IMR-90 (cell line): ENCODE data around the gene NFKBIZ. TPM values are rescaled to one million over a fixed set of nuclear protein-coding genes. Genes with fewer than 3 reads are reported as not detected.

Experiments
- ATAC-seq: fragments of 200-7000 bp; cut with Tn5 transposase; 2 replicates; pipeline ENCODE4 v1.9.1; 2020; ENCODE audit warnings: low read depth, mild to moderate bottlenecking, moderate library complexity
- BruUV-seq: library from RNA; stranded (reverse); fragments of 400-500 nt; replicated peaks from 2 replicates; lab custom pipeline; 2021; lab: Mats Ljungman, UMichigan
- CTCF ChIA-PET: fragments of 300-600 bp; formaldehyde crosslinking; extraction: SDS; loops from one replicate; lab custom pipeline; 2021; ENCODE audit warnings: antibody characterized with exemption; lab: Yijun Ruan, JAX
- POLR2A ChIA-PET: fragments of 300-600 bp; sonication (Branson Sonifier 250); formaldehyde crosslinking; loops from one replicate; lab custom pipeline; 2022; ENCODE audit warnings: antibody characterized with exemption; ENCODE audit not compliant: unreplicated experiment; lab: Charles Lee
- DNase-seq: peaks from one replicate; pipeline ENCODE4 v3.0.0; 2013
- H2AFZ ChIP-seq: replicated peaks from 2 replicates; pipeline ENCODE3; 2013; ENCODE audit warnings: low read length, mild to moderate bottlenecking; ENCODE audit not compliant: poor library complexity
- H2AK5ac ChIP-seq: 2 replicates; pipeline ENCODE4 v1.6.1; 2013; ENCODE audit warnings: low read depth, low read length, inconsistent platforms
- H2AK9ac ChIP-seq: replicated peaks from 2 replicates; pipeline ENCODE3; 2013; ENCODE audit warnings: mild to moderate bottlenecking, low read depth, low read length, moderate library complexity; ENCODE audit not compliant: poor library complexity
- H2BK120ac ChIP-seq: 2 replicates; pipeline ENCODE4 v1.6.1; 2013; ENCODE audit warnings: low read depth, low read length, inconsistent platforms
- H2BK15ac ChIP-seq: 3 replicates; pipeline ENCODE4 v1.6.1; 2013; ENCODE audit warnings: low read depth, low read length, inconsistent platforms
- H2BK20ac ChIP-seq: 2 replicates; pipeline ENCODE4 v1.6.1; 2013; ENCODE audit warnings: low read depth, mild to moderate bottlenecking, inconsistent platforms, low read length, moderate library complexity
- H2BK5ac ChIP-seq: 2 replicates; pipeline ENCODE4 v1.6.1; 2013; ENCODE audit warnings: mild to moderate bottlenecking, low read depth, low read length, inconsistent platforms; ENCODE audit not compliant: poor library complexity, severe bottlenecking
- H3K14ac ChIP-seq: replicated peaks from 2 replicates; pipeline ENCODE4 v1.6.1; 2013; ENCODE audit warnings: low read depth, low read length, inconsistent platforms
- H3K18ac ChIP-seq: 2 replicates; pipeline ENCODE4 v1.6.1; 2013; ENCODE audit warnings: low read depth, low read length, control low read depth
- H3K23ac ChIP-seq: 2 replicates; pipeline ENCODE4 v1.6.1; 2013; ENCODE audit warnings: low read depth, low read length, inconsistent platforms
- H3K27ac ChIP-seq: 2 replicates; pipeline ENCODE4 v1.5.1; 2013; ENCODE audit warnings: mild to moderate bottlenecking, control low read depth, low read length; ENCODE audit not compliant: insufficient read depth
- H3K27me3 ChIP-seq: 2 replicates; pipeline ENCODE4 v1.6.1; 2013; ENCODE audit warnings: low read length; ENCODE audit not compliant: control insufficient read depth, insufficient read depth
- H3K36me3 ChIP-seq: 2 replicates; pipeline ENCODE4 v1.6.1; 2013; ENCODE audit warnings: low read length, mixed read lengths; ENCODE audit not compliant: control insufficient read depth, insufficient read depth
- H3K4ac ChIP-seq: 2 replicates; pipeline ENCODE4 v1.6.1; 2013; ENCODE audit warnings: low read depth, low read length, inconsistent platforms
- H3K4me1 ChIP-seq: 2 replicates; pipeline ENCODE4 v1.6.1; 2013; ENCODE audit warnings: low read length, mixed read lengths; ENCODE audit not compliant: control insufficient read depth, insufficient read depth
- H3K4me2 ChIP-seq: 2 replicates; pipeline ENCODE4 v1.6.1; 2013; ENCODE audit warnings: low read depth, mild to moderate bottlenecking, control low read depth, low read length, moderate library complexity
- H3K4me3 ChIP-seq: 2 replicates; pipeline ENCODE4 v1.5.1; 2013; ENCODE audit warnings: low read depth, mild to moderate bottlenecking, control low read depth, low read length, moderate library complexity; ENCODE audit not compliant: insufficient read depth
- H3K56ac ChIP-seq: 2 replicates; pipeline ENCODE4 v1.6.1; 2013; ENCODE audit warnings: low read length, inconsistent platforms; ENCODE audit not compliant: insufficient read depth; ENCODE audit errors: extremely low read depth
- H3K79me1 ChIP-seq, 2 experiments: 2 replicates each; pipeline ENCODE4 v1.6.1; 2013; ENCODE audit warnings: low read length in 2 of 2, inconsistent platforms in 1 of 2, low read depth in 1 of 2
- H3K9ac ChIP-seq: 2 replicates; pipeline ENCODE4 v1.6.1; 2013; ENCODE audit warnings: low read depth, low read length, control low read depth
- H3K9me1 ChIP-seq: 2 replicates; pipeline ENCODE4 v1.6.1; 2013; ENCODE audit warnings: low read length, inconsistent platforms; ENCODE audit not compliant: insufficient read depth
- H3K9me3 ChIP-seq: 2 replicates; pipeline ENCODE4 v1.6.1; 2013; ENCODE audit warnings: low read length; ENCODE audit not compliant: control insufficient read depth, insufficient read depth
- H4K20me1 ChIP-seq: 2 replicates; pipeline ENCODE4 v1.6.1; 2013; ENCODE audit warnings: low read length, inconsistent platforms; ENCODE audit not compliant: insufficient read depth
- H4K5ac ChIP-seq: 2 replicates; pipeline ENCODE4 v1.6.1; 2013; ENCODE audit warnings: mild to moderate bottlenecking, low read depth, low read length, control low read depth
- H4K8ac ChIP-seq, 2 experiments: 2 replicates each; pipeline ENCODE4 v1.6.1; 2013; ENCODE audit warnings: low read depth in 2 of 2, low read length in 2 of 2, control low read depth in 1 of 2, inconsistent platforms in 1 of 2
- H4K91ac ChIP-seq: 2 replicates; pipeline ENCODE4 v1.6.1; 2013; ENCODE audit warnings: low read depth, low read length, inconsistent platforms; ENCODE audit not compliant: insufficient read depth
- CEBPB ChIP-seq: IDR thresholded peaks from 2 replicates; pipeline ENCODE4 v1.6.1; 2012; ENCODE audit warnings: low read depth, low read length, improper control_type of control experiment
- NFE2L2 ChIP-seq: fragments of 150-350 bp; IDR thresholded peaks from 2 replicates; pipeline ENCODE4 v1.6.1; 2016; ENCODE audit warnings: low read depth, mild to moderate bottlenecking, low read length
- POLR2A ChIP-seq: IDR thresholded peaks from 2 replicates; pipeline ENCODE4 v1.6.1; 2012; ENCODE audit warnings: mild to moderate bottlenecking, low read depth, low read length
- RAD21 ChIP-seq: IDR thresholded peaks from 2 replicates; pipeline ENCODE4 v1.6.1; 2012; ENCODE audit warnings: low read length, improper control_type of control experiment
- WGBS, 2 experiments: methylation state at CpG; one replicate each; pipeline versions ENCODE4 v1.1.5 to v1.1.7; 2013; ENCODE audit warnings: missing lambda C conversion rate in 2 of 2; ENCODE audit not compliant: insufficient read length in 1 of 2; ENCODE audit errors: extremely low coverage in 2 of 2; 5-methylcytosine and 5-hydroxymethylcytosine counted together
- dilution Hi-C: fragments of 300-500 bp; cut with HindIII; formaldehyde crosslinking; loops from one replicate; pipeline ENCODE4 v1.14.3; 2018; ENCODE audit warnings: low sequenced_read_pairs; ENCODE audit not compliant: unreplicated experiment
- in situ Hi-C: fragments of 300-500 bp; cut with MboI; formaldehyde crosslinking; loops from 3 replicates; pipeline ENCODE4 v1.14.3; 2019; ENCODE audit warnings: low sequenced_read_pairs, inconsistent platforms, mixed read lengths
- intact Hi-C: fragments of 100-400 bp; cut with micrococcal nuclease; formaldehyde crosslinking; loops from 2 replicates; pipeline ENCODE4 v1.10.0; 2022
- polyA plus RNA-seq, 3 experiments: library from polyadenylated mRNA; depleted of rRNA; stranded (reverse); fragments of >200 nt; gene quantifications; 2 replicates each; pipeline ENCODE4 v1.2.3, GENCODE V29; 2012; ENCODE audit warnings: low replicate concordance in 1 of 3
- total RNA-seq: library from RNA; depleted of rRNA; stranded (reverse); fragments of >200 nt; gene quantifications from 2 replicates; pipeline ENCODE4 v1.2.3, GENCODE V29; 2012

The NFKBIZ gene
- total and polyA plus RNA-seq, 2 of the 4 experiments (the other 2 are of a cell fraction): 35.0 to 40.9 TPM

GRCh38 chr3:101861789-101862415 lies 12.6 kb downstream of the NFKBIZ start:
- peaks cover 26% of the 10 kb centered on the region for H3K36me3 ChIP-seq
- H2BK20ac ChIP-seq: no peak overlapping the region
- no peak overlapping the region for H2BK120ac ChIP-seq
- H3K27ac ChIP-seq: no peak overlapping the region
- H3K56ac ChIP-seq: no peak overlapping the region
- dilution Hi-C loops (no loop called here), in situ Hi-C loops (no loop called here), intact Hi-C loops (no loop called here)
- no peaks in the 10 kb centered on the region for H3K9me3 ChIP-seq
- H2AFZ ChIP-seq: no peak overlapping the region
- no peak; the same call in 1 of the 2 replicates for ATAC-seq
- no TSS peak for BruUV-seq
- TF ChIP-seq CEBPB (no peak), RAD21 (no peak), NFE2L2 (no peak), POLR2A (peak; percentile 58; the same call in 1 of the 2 replicates)
- no peak overlapping the region for H3K4me3 ChIP-seq
- no peak for DNase-seq
- no peak overlapping the region for H4K91ac ChIP-seq
- ChIA-PET CTCF (no interaction called here), POLR2A (no interaction called here)
- H2AK9ac ChIP-seq: no peak overlapping the region
- no peak overlapping the region for H4K8ac ChIP-seq
- H3K9ac ChIP-seq: no peak overlapping the region
- no peaks in the 10 kb centered on the region for H3K27me3 ChIP-seq
- H4K20me1 ChIP-seq: peaks cover 32% of the 10 kb centered on the region
- H3K4me1 ChIP-seq: peaks cover 6% of the 10 kb centered on the region
- 80% methylated on average over 1 of the region's 5 CpGs; no CpG with 5 or more reads in 1 of the 2 experiments for WGBS, 2 experiments
- no peak overlapping the region for H3K4ac ChIP-seq
- H3K79me1 ChIP-seq: peaks cover 14 to 21% of the 10 kb centered on the region in 2 experiments
- peak overlapping the region; percentile 14 for H2BK5ac ChIP-seq
- no peak overlapping the region for H2AK5ac ChIP-seq
- no peak overlapping the region for H3K14ac ChIP-seq
- no peak overlapping the region for H3K4me2 ChIP-seq
- H3K9me1 ChIP-seq: peaks cover 6% of the 10 kb centered on the region
- H2BK15ac ChIP-seq: no peak overlapping the region
- H3K23ac ChIP-seq: no peak overlapping the region
- no peak overlapping the region for H4K5ac ChIP-seq
- H3K18ac ChIP-seq: no peak overlapping the region
